Stimulated activated CD4-positive, alpha-beta T cell treated with anti-CD3 and anti-CD28 coated beads, Interleukin-2, amount 100 ng/mL, for 24 hours (primary cell): Measurements from ENCODE around the gene DUSP18.
"Not testable (repeated sequence)": the region's sequence is repeated elsewhere in the genome, so short reads cannot be mapped to it uniquely, and the experiment has no call there.

Experiments
- DNase-seq, 2 donors: peaks; one replicate each; pipeline ENCODE4 v3.0.0-alpha.2; 2020

Gene DUSP18

DNA sequence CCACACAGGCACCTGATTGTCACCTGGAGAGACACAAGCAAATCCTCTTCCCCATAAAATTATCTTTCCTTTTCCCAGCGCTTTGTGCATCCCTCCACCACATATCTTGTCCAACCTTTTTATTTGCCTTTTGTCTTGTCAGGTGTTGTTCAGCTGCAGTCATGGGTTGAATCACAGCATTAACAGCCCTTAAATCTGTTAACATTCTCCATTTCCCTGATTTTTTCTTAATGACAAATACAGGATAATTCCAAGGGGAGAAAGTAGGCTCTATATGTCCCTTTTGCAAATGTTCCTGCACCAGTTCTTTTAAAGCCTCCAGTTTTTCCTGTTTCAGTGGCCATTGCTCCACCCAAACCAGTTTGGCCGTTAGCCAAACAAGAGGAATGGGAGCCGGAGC lies 8.9 kb upstream of the DUSP18 start:
- not testable (repeated sequence) for DNase-seq

DNA sequence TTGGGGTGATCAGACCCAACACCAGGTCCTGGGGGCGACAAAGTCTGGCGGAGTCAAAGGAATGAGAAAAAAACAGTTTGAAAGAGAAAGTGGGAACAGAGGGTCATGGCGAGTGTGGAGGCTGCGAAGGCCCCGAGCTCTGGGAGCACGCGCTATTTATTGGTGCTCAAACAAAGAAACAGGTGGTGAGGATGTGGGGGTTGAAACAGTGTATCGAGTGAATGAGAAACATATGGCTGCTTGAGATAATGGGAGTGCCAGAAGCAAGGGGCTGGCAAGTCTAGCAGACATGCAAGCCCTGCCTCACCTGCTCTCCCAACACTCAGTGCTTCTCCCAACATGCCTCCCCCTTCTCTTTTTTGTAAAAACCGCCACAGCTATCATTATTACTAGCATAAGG lies 7.8 kb upstream of the DUSP18 start:
- DNase-seq, result no peak

DNA sequence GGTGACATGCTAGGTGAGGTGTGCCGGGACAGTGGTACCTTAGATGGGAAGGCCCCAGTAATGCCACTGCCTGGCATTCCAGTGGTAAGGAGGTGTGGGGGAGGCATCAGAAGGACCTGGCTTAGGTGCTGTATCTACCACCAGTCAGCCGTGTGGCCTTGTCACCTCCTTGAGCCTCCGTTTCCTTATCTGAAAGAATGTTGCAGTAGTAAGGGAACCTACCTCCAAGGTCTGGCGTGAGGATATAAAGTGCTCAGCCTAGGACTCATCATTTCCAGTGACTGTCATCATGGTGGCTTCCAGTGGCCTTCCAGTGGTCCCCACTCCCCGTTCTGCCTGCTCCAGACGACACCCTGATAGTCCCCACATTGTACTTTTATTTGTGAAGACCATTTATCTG lies 6.8 kb upstream of the DUSP18 start:
- DNase-seq, result no peak

DNA sequence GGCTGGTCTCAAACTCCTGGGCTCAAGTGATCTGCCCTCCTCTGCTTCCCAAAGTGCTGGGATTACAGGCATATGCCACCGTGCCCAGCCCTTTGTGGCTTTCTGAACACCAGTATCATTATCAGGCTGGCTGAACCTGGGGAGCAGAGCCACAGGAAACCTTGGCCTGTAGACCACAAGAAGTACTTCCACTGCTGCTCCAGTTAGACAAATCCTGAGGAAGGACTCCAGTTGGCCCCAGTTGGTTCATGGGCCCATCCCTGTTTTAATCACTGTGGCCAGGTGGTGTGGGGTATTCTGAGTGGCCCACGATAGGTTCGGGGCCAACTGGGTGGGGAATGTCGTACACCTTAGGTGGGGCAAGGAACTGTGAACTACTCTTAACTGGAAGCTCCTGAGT lies 5.5 kb upstream of the DUSP18 start:
- no peak for DNase-seq

DNA sequence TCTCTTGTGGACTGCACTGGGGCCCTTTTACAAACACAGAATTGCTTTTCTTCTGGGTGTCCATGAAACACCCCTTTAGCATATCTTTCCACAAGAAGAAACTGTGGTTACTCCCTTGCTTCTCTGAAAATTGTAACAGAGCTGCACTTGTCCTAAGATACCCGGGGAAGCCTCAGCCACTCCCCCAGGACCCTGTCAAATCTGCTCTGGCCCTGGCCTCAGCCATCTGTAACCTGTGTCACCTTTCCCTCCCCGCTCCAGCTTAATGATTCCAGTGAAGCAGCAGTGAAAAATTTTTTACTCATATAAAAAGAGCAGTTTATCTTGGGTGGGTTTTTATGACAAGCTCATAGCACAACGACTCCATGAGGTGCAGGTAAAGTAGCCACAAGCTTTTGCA lies 3.4 kb upstream of the DUSP18 start:
- no peak for DNase-seq

DNA sequence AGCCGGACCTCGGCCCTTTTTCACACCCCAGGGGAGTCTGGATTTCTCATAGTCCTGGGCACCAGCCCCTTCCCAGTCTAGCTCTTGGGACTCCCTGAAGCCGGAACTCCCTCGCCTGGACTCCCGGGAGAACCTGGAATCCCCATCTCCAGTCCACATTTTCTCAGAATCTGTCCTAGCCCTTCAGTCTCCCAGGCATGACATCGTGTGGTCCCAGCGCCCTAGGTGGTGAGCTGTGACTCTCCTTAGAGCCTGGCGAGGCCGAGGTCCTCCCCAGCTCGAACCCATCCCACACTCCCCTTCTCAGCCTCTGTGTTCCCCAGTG lies 673 bp upstream of the DUSP18 start:
- DNase-seq, result no peak

DNA sequence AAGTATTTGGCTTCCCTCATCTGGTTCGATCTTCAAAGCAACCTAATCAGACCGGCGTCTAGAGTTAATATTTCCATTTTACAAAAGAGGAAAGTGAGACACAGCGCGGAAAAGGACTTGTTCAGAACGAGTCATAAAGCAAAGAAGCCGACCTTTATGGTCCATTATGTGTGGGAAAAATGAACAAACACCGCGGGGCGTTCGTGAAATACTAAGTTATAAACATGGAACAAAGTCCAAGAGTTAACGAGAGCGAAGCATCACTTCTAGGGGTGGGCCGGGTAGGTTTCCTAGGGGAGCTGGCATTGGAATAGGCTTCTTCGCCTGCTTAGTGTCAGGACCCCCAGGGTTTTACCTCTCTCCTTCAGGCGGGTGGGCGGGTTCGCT lies 575 bp downstream of the DUSP18 start:
- no peak for DNase-seq

DNA sequence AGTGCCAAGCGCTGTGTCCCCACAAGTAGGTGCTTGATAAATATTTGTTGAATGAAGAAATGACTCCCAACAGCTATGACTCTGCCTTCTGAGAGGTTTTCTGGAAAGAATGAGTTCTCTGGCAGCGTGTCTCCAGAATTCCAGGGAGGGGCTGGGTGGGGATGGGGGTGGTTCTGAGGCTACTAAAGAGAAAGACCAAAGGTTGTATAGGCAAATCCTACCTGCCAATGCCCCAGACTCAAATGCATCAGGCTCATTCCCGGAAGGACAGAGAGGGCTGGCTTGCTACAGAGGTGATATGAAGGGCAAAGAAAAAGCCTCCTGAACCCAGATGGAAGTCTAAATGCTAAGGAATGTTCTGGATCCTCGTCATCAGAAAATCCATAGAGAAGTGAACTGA lies 1.9 kb downstream of the DUSP18 start:
- DNase-seq, result no peak

DNA sequence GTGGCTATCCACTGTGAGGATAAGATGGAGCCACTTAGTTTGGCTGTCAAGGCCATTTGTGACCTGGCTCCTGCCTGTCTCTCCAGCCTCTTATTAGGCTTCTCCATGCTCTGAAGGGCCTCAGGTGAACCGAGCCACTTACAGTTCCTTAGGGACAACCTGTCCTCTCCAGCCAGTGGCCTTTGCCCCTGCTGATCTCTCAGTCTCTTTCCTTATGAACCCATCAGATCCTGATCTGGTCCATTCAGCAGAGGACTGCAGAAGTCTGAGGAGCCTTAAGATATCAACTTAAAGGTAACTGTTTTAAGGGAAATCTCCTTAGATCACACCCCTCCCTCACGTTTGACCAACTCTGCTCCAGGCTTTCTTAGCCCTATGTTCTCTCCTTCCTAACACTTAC lies 2.4 kb downstream of the DUSP18 start:
- DNase-seq, result no peak

DNA sequence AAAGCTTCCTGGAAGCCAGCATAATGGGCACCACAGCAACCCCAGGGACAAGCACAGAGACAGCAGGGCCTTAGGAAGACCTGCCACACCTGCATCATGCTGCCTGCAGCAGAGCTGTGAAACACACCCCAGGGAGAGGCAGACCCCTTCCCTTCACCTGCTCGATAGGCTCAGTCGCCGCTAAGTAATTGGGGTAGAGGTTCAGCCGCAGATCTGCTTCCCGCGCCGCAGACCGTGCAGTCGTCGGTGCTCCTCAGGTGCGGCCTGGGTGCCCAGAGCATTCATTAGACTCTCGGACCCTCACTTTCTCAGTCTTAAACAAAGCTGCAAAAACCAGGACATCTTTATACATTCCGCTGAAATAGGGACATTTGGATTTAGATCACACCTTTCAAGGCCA lies 2.9 kb downstream of the DUSP18 start:
- DNase-seq, result no peak

DNA sequence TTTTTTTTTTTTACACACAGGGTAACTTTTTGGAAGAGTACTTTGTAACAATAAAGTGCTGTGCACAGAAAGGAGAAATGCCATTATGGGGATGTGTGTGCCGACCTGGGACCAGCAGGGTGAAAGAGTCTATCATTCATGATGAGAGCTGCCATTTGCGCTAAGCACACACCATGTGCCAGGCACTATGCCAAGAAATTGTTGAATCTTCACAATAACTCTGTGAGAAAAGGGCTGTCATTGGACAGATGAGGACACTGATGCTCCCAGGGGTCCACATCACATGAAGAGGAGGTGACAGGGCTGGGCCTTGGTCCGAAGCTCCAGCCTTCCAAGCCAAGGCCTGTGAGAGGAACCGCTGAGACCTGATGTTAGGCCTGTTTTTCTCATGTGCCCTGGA lies 5.6 kb downstream of the DUSP18 start:
- no peak for DNase-seq

DNA sequence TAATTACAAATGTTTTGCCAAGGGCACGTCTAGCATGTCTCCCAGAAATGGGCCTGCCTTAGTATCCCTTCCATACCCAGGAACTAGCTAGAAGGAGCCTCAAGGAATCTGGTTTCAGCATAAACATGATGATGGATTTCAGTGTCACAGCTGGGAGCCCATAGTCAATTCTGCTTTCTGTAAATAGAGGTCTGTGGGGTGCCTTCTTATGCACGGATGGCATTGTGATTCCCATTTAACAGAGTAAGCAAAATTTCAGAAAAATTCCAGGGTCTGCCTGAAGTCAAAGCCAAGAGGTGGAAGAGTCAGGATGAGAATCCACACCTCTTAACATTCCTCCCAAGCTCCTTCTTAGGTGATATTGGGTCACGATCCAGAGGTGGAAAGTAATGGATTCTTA lies 12.1 kb downstream of the DUSP18 start:
- no peak for DNase-seq

DNA sequence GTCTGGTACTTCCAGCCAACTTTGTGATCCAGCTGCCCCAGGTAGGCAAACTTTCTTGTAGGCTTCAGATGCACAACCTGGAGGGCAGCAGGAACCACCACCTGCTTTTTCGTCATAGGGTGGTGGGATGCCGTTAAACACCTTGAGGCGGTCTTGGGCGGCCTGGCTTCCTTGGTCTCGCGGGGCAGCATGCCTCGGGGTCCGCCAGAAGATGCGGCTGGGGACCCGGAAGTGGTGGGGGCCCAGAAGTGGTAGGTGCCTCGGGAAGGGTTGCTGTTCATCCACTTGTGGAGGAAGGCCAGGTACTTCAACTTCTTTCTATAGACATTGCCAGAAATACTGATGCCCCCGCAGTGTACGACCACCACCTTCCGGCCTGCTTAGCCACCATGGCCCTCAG lies 13.3 kb downstream of the DUSP18 start:
- no peak for DNase-seq

DNA sequence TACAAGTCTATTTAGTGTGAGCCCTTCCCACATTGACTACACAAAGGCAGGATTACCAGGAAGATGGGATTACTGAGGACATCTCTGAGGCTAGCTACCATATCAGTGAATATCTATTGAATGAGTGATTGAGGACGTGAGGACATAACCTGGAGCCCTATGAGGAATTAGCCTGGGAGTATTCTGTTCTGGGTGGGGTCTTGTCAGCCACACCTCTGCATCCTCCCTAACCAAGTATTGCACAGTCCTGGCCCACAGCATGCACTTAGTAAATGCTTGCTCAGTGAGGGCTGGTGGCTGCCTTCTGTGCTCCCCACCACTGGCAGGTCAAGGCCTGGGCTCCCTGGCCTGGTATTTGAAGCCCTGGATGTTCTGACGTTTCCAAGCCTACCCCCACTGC lies 14.8 kb downstream of the DUSP18 start:
- no peak for DNase-seq

DNA sequence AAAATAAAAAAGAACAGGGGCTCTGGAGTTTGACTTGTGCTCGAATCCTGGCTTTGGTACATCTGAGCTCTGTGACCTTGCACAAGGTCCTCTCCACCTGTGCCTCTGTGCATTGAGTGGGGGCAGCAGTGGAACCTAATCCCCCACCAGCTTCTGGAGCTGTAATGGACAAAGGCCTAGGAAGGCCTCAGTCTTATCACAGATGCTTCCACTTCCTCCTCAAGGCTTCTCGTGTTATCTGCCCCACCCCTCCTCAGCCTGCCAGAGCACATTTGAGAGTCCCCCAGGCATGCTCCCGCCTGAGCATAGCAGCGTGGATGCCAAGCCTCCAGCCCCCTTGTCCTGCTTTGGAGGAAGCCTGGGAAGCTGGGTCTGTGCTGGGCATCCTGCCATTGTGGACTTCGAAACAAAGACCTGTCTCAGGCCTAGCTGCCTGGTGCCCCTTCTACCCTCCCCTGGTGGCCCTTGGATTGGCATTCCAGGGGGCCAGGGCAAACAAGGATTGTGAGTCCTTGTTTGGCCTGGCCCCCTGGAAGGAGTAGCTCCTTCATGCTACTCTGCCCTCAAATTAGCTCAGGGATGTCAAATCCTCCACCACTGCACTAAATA lies 17.1 kb downstream of the DUSP18 start:
- DNase-seq, result no peak

DNA sequence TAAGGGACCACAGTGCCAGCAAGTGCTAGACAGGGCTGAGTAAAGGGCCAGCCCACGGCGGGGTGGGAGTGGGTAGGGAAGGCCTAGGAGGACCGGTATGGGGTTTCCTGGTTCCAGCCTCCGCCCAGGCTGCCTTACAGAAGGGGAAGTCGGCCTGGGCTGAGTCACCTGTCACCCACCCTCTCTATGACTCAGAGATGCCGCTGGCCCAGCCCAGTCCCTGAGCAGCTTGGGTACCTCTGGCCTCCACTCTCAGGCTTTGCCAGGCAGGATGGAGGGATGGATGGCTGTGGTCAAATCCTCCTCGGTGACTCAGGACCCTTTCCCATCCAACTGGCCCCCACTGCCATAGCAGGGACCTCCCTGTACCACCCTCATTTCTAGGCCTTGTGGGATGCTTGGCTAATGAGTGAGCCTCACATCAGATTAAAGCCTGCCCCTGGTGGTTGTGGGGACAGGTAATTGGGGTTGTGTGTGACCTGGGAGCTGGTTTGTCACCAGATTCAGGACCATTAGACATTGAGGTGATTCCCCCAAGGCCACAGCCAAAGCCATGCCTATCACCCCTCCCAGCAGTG lies 18.2 kb downstream of the DUSP18 start:
- peak; percentile 88 to 91 for DNase-seq

DNA sequence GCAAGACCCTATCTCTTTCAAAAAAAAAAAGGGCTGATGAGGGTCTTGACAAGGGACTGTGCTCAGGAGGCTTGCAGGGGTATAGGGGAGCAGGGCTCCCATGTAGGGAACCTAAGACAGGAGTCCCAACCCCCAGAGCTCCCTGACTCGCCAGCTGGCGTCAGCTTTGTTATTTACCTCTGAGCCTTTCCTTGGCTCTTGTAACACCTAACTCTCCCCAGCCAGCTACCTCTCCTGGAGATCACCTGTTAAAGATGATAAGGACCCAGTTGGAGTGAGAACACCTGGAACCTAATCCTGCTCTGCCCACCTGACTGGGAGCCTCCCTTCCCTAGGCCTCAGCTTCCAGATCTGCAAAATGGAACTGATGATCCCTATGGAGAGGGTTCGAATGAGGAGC lies 18.9 kb downstream of the DUSP18 start:
- DNase-seq, result no peak

DNA sequence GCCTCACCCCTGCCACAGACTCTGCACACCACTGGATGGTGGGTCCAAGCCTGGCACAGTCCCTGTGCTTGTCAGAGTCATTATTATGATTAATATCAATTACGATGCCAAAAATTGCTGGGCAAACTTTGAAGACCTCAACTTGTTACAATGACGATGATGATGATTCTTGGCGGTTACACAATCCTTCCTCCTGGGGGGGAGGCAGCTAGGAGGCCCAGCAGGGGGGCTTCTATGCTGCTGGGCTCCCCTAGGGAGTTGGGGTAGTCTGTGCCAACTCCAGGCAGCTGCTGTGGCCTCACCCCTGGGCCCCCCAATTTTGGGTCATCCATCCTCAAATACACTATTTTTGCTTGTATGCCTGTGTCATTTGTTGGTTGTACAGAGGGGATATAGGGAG lies 20.1 kb downstream of the DUSP18 start:
- no peak for DNase-seq

DNA sequence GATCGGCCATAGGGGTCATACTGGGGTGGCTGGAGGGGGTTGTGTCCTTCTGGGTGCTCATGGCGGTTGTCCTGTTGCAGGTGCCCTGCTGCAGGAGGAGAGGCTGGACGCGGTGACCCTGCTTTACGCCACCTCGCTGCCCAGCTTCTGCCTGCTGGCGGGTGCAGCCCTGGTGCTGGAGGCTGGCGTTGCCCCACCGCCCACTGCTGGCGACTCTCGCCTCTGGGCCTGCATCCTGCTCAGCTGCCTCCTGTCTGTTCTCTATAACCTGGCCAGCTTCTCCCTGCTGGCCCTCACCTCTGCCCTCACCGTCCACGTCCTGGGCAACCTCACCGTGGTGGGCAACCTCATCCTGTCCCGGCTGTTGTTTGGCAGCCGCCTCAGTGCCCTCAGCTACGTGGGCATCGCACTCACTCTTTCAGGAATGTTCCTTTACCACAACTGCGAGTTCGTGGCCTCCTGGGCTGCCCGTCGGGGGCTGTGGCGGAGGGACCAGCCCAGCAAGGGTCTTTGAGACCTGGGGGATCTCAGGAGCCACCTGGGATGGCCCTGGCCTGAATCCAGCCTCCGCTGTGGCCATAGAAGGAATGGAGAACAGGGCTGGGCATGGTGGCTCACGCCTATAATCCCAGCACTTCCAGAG lies 21.0 kb downstream of the DUSP18 start:
- DNase-seq, result no peak

DNA sequence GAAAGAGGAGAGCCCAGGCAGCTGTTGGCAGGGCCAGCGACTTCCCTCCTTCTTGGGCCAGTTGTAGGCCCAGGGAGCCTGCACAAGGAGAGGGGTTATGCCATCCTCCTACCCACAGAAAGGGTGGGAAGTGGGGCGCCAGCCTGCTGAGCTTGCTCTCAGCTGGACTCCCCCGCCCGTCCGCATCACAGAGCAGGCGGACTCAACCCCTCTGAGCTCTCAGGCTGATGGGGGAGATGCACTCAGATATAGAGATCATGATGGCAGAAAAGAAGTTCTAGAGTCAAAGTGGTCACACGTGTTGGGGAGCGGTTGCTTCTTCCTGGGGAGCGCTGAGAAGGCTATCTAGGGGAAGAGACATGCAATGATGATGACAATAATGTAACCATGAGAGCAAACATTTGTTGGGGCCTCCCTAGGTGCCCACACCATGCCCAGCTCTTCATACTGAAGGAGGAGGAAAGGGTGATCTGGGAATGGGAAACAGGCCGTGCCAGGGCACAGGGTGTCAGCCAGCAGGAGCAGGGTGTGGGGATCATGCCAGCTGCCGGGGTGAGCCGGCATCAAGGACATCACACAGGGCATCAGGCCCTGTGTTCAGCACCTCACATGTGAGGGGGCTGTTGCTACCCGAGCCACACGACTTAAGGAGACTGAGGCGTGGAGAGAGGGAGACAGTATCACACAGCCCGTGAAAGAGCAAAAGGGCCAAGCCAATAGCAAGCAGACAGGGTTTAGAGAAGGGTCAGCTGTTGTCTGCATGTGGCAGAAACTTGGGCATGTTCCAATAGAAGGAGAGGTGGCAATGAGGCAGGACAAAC lies 24.4 kb downstream of the DUSP18 start:
- no peak for DNase-seq

DNA sequence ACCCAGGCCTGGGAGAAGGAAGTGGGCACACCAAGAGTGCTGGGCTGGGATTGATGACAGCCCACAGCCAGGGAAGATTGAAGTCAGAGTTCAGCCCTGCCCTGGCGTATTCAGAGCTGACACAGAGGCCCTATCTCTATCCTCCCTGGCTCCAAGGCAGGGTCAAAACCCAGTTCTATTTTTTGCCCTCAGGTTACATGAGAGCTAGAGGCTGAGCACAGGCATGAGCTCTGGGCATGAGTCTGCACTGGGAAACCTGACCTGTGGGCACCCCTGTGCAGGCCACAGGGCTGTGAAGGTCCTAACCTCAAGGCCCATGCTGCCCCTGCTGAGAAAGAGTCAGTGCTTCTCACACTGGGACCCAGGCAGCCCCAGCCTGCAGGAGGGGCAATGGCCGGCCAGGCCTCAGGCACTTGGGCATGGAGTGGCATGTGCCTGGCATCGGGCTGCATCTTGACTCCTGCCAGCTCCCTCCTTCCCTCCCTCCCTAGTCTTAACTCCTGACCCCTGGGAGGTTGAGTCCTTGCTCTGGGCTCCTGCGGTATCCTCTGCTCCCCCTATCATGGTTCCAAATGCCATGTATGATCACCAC lies 26.7 kb downstream of the DUSP18 start:
- no peak for DNase-seq

DNA sequence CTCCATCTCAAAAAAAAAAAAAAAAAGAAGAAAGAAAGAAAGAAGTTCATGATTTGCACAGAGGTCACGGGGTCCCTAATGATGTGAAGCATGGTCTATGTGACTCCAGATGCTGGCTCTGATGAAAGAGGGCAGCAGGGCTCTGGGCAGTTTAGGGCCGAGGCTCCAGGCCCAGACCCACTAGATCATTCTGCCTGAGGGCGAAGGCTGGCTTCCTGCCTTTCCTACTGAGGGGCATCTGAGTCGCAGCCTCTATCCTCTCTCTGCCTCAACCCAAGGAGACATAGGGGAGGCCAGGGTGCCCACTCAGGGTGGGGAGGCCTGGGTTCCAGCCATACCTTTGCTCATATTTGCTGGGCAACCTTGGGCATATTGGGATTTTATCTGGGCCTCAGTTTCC lies 27.3 kb downstream of the DUSP18 start:
- DNase-seq, result no peak

DNA sequence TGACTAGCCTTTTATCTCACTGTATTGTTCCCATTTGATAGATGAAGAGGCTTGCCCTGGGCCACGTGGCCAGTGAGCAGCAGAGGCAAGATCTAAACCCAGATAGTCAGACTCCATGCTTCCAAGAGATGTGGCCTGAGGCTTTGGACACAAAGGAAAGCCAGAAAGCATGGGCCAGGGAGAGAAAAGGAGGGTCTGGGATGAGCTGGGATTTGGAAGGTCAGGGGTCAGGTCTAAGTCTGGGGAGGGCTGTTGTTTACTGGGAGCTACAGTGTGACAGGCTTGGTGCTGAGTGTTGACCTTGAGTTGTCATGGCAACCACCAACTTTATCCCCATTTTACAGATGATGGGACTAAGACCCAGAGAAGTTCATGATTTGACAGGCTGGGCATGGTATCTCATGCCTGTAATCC lies 30.0 kb downstream of the DUSP18 start:
- DNase-seq, result no peak
